Urothelium cell line (cell line): ENCODE data around the gene BICD2.

Experiments used
- DNase-seq: peaks from one replicate; pipeline ENCODE4 v3.0.0; 2011; ENCODE audit warnings: low spot score, mixed read lengths
- FAIRE-seq: peaks from 2 replicates; lab custom pipeline; 2011; peaks lifted over from hg19 to GRCh38; lab: Jason Lieb, UNC

Gene BICD2

DNA sequence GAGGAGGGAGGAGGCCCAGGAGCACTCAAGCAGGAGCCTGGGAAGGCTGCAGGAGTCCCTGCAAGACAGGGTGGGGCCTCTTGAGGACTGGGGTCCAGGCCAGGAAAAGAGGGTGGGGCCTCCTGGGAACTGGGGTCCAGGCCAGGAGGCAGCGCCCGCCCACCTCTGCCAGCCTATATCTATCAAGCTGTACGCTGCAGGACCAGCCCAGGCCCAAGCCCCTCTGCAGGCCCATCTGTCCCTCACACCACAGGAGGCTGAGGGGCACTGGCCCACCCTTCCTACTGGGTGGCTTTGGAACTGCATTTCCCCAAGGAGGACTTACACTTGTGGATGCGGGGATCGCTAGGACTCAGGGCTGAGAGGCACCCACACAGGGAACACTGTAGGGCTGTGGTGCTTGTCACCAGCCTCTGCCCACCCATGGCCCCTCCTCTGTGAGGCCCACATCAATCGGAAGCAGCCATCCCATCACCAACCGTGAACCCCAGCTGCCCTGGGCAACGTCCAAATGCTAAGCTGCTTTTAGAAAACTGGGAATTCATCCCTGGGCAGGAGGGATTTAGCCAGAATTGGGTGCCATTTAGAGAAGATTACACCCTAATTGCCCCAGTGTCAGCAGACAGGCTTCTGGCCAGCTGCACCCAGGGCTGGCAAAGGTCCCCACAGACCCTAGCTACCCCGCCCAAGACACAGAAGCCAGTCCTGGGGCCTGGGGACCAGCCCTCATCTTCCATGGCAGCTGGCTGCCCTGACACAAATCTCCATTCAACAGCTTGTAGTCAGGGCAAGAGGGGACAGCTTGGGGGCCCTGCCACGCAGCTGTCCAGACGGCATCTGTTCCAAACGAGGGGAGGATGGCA, 15.3 kb downstream of the BICD2 start:
- no peak for FAIRE-seq
- no peak for DNase-seq

DNA sequence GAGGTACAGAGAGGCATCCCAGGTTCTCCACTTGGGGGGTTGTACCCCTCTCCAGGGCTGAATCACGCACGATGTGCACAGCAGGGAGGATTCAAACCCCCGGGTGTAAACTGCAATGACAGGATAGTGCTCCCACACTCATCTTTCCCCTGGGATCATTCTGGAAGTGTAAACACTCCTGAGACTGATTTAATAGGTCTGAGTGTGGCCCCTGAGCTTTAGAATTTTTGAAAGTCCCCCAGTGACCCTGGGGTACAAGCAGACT, 16.5 kb downstream of the BICD2 start:
- FAIRE-seq (no peak), DNase-seq (no peak)

GRCh38 chr9:92747459-92748232, 17.0 kb downstream of the BICD2 start:
- DNase-seq (no peak), FAIRE-seq (no peak)

DNA sequence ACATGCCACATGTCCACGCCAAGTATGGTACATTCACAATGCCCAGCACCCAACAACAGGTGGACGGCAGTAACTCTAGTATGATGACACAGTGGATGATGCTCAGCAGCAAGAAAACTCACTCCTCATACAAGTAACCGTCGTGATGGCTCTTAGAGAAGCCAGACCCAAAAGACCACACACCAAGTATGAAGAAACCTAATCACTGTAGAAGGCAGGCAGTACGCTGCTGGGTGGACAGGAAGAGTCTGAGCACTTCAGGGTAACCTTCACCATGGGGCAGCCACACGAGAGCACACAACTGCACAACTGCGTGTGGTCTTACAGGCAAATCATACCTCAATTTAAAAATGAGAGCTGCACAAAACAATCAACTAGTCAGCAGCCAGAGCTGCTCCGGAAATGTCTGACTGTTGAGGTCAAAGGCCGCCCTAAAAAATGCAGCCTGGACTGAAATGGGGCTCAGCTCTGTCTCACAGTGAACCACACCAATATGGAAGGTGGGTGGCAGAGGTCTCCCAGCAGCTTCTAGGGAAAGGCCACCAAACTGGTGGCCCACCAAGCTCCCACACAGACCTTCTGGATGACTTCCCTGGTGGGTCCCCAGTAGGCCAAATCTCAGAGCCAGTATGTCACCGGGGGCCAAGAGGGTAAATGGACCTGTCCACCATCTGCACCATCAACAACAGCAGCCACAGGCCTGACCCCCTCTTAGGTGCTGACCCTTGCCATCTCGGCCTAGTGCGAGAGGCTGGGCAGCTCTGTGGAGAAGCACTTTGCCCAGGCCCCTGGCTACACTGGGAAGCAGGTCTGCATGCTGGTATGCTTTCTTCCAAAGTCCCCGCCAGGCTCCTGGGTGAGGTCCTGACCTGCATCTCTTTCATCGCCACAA, 17.8 kb downstream of the BICD2 start:
- DNase-seq, result no peak
- no peak for FAIRE-seq

- FAIRE-seq, result no peak
- DNase-seq, result no peak
Observed at GRCh38 chr9:92745881-92746280, 18.8 kb downstream of the BICD2 start.

GRCh38 chr9:92745331-92745730, 19.3 kb downstream of the BICD2 start:
- DNase-seq (no peak), FAIRE-seq (no peak)

DNA sequence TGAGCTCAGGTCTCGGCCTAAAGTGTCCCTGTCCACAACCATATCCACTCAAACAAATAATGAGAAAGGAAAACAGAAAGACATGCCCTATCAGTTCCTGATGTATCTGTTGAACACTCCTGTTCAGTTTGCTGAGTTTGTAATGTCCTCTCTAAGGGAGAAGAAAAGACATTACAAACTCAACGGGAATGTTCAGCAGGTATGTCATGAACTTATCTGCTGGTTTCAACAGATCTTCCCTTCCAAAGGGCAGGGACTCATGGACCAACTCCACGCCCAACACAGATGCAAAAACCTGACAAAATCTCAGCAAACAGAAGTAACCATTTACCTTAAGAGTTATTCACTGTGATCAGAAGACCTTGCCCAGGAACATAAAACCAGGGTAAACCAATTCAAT, 23.7 kb downstream of the BICD2 start:
- no peak for DNase-seq
- no peak for FAIRE-seq

DNA sequence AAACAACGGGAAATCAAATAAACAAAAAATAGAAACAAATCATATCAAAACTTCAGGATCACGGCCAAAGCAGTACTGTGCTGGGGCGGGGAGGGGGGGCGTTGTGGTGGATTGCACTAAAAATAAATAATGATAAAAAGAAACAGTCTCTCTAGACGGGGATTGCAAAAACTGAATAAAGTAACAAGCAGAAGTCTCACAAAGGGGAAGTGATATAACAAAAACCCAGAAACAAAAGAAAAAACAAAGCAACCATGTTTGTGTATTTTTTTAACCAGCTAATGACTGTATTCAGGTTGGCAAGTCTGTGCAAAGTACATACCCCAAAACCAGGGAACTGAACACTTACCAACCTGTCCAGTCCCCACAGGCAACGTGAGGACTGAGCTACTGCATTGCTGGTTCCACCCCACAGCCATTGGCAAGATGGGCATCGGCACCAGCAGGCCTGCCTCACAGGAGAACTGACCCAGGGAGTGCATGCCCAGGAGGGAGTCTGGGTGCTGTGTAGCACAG, 24.1 kb downstream of the BICD2 start:
- FAIRE-seq, result no peak

GRCh38 chr9:92740009-92740408, 24.6 kb downstream of the BICD2 start:
- no peak for FAIRE-seq

More for the DNA sequence above, 24.1 kb downstream of the BICD2 start:
- DNase-seq, result no peak

DNA sequence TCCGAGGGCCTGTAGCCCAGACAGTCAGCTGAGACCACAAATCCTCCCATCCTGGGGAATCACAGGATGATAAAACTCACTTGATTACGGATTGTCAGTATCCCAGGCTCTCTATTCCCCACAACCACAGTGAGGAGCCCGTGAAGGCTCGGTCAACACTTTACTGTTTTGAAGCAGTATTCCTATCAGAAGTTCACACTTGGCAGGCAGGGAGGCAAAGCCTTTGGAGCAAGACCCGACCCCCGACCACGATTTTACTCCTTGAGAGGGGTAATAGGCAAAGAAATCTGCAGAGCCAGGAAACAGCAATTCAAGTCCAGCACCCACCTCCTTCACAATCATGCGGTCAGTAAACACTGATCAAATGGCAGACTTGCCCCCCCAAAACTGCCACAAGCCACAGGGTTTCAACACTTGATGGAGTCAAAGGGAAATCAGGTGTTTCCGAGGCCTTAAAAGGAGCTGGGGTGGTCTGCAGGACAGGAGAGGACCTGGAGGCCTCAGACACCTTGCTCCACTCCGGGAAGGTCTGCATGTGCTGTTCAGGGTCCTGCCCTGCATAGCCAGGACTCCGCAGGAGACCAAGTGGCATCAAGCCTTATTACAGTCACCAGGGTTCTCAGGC, 25.2 kb downstream of the BICD2 start:
- no peak for DNase-seq

More at GRCh38 chr9:92740009-92740408, 24.6 kb downstream of the BICD2 start:
- DNase-seq, result no peak

GRCh38 chr9:92738661-92739081, 26.0 kb downstream of the BICD2 start:
- no peak for FAIRE-seq
- no peak for DNase-seq

More for the DNA sequence above, 25.2 kb downstream of the BICD2 start:
- FAIRE-seq, result no peak

DNA sequence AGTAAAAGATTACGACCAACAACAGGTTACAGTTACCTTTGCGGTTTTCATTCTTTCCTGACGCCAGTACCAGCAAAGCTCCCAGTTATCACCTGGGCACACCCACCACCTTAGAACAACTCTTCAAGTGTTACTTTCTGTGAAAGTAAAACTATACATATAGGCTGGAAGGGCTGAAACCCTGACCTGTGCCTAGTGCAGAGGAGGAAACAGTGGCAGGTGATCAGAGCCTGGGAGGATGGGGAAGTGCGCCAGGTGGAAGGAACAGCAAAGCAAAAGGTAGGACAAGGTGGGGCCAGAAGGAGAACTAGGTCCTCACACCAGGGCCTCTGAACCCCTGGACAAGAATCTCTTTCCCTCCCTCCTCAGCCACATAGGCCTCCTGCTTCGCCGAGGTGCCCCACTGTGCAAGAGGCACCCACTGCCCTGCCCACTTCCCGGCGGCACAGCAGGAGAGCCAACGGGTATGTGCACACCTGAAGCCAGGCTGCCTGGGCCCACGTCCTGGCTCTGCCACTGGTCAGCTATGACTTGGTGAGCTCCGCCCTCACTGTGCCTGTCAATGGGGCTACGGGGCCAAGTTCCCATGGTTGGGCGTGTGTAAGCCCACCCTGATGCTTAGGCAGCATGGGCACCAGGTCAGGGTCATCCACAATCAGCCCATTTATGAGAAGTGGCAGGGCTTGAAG, 26.9 kb downstream of the BICD2 start:
- no peak for DNase-seq
- no peak for FAIRE-seq

DNA sequence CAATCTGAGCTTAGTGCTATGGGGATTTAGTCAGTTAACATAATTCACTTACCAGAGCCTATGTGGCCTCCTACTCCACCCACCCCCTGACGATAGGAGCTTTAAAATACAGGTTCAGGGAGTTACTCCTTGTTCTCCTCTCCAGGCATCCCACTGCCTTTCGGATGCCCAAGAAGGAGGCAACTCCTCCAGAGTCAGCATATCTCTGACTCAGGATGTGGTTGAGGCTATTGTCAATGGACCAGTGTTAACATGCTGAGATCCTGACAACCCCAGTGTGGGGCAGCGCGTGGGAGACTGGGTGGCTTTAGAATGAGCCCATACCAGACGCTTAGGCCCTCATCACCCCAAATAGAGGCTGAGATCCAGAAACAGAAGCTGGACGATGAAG, 27.4 kb downstream of the BICD2 start:
- DNase-seq (no peak), FAIRE-seq (no peak)

DNA sequence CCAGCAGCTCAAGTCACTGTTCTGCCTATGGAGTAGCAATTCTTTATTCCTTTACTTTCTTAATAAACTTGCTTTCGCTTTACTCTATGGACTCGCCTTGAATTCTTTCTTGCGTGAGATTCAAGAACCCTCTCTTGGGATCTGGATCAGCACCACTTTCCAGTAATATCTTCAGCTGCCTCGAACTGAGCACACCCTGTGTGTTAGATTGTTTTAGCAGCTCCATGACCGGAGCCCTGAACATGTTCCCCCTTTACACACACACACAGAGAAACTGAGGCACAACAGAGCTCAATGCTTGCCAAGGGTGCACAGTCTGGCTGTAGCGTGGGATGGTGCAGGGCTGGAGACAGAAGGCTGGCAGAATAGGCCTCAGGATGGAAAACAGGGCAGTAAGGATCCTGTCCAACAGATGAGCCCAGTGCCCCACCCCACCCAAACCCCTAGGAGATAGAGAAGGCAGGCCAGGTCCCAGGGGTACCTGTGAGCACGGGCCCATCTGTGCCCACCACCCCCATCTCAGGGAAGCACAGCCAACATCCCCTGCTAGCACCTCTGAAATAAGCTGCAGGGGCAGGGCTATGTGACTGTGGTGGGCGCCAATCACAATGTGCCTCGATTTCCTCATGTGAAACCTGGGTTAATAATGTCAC, 27.9 kb downstream of the BICD2 start:
- DNase-seq, result no peak

DNA sequence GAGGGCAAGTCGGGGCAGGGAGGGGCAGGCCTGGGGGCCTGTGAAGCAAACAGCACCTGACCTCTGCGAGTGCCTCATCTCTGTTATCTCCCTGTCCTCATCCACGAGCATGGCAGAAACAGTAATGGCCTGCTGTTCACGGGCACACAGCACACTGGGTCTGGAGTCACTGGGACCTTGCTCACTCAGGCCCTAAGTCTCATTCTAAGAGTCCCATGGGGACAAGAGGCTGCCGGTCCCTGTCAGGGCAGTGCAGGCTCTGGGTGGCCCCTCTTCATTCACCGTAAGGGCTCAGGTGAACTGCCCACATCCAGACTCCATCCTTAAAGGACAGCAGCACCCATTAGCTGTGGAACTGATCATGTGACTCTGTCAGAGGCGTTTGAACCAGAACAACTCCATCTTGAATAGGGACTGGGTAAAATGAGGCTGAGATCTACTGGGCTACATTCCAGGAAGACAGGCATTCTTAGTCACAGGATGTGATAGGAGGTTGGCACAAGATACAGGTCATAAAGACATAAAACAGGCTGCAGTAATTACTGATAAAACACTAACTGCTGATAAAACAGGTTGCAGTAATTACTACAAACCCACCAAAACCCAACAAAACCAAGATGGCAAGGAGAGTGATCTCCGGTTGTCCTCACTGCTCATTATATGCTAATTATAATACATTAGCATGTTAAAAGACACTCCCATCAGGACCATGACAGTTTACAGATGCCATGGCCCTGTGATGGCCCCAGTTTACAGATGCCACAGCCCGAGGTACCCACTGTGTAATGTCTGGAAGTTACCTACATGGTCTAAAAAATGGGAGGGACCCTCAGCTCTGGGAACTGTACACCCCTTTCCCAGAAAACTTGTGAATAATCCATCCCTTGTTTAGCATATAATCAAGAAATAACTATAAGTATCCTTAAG, 28.7 kb downstream of the BICD2 start:
- FAIRE-seq (no peak), DNase-seq (no peak)

More for the DNA sequence above, 27.9 kb downstream of the BICD2 start:
- FAIRE-seq, result no peak

DNA sequence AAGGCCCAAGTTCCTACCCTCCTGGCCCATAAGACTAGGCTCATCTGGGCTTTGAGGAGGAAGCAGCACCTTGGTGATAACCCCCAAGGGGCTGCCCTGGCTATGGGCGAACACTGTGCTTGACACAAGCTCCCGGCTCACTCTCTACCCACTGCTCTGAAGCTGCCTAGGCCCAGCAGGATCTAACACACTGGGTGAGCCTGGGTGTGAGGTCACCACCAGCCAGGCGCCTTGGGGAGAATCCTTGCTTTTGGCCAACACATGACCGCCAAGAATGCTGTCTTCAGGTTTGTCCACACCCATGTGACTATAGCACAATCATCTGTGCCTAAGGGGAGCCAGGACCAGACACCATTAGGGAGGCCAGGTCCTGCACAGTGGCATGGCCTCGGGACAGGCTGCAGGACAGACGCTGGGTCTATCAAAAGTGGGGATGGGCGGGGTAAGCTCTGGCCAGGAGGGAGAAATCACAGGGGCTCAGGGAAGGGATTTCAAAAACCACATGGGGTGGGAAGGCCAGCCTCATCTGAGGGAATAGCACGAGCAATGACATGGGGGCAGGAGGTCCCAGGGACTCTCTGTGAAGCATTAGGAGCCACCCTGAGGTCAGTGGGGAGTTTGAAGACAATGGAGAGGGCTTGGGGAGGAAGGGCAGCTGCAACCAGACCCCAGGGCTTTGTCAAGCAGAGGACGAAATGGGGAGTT, 29.6 kb downstream of the BICD2 start:
- FAIRE-seq, result no peak
- DNase-seq, result no peak

GRCh38 chr9:92730897-92731296, 33.7 kb downstream of the BICD2 start:
- DNase-seq, result no peak
- no peak for FAIRE-seq

DNA sequence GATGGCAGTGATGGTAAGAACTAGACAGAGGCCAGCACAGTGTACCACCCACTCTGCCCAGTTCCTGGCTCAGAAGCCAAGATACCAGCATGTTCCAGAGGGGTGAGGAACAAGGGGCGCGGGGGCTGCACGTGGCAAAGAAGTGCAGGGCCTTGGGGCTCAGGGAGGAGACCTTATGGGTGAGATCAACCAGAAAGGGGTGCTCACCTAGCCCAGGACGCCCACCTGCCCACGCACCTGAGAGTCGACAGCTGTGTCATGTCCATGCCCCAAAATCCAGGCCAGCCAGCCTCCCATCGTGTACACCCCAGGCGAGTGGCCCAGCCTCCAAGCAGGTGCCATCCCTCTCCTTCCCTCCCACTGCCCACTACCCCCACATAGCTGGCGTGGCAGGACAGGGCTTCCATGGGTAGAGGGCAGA, 34.9 kb downstream of the BICD2 start:
- FAIRE-seq (no peak), DNase-seq (no peak)
